CD14-positive monocyte (primary cell): ENCODE results near the gene ZNF488. TPM values are rescaled to one million over a fixed set of nuclear protein-coding genes. Genes with fewer than 3 reads are reported as not detected.

Experiments
- DNase-seq, 3 donors: peaks; one replicate each; pipeline ENCODE4 v3.0.0-alpha.2; 2011 to 2022
- H2AFZ ChIP-seq: 2 replicates; pipeline ENCODE4 v1.6.0; 2012; ENCODE audit warnings: mild to moderate bottlenecking, low read depth, low read length, inconsistent platforms; ENCODE audit not compliant: insufficient read depth, poor library complexity, severe bottlenecking
- H3K27ac ChIP-seq, 2 donors: 1 replicate in 1 of 2; 2 replicates in 1 of 2; pipeline ENCODE4 v1.5.1; 2012 to 2013; ENCODE audit warnings: low read length in 2 of 2, control low read depth in 1 of 2, inconsistent platforms in 1 of 2, low read depth in 1 of 2, mild to moderate bottlenecking in 1 of 2
- H3K27me3 ChIP-seq, 2 donors: one replicate each; pipeline versions ENCODE4 v1.6.0 to v1.6.1; 2011 to 2013; ENCODE audit warnings: low read length in 2 of 2; ENCODE audit not compliant: control insufficient read depth in 2 of 2, insufficient read depth in 2 of 2
- H3K36me3 ChIP-seq, 2 donors: replicated peaks in 1 of 2; 1 replicate in 1 of 2; 2 replicates in 1 of 2; pipeline versions ENCODE4 v1.5.1 to v1.6.1; 2012 to 2013; ENCODE audit warnings: low read length in 2 of 2, control low read depth in 1 of 2, inconsistent platforms in 1 of 2, mild to moderate bottlenecking in 1 of 2; ENCODE audit not compliant: insufficient read depth in 2 of 2, control insufficient read depth in 1 of 2
- H3K4me1 ChIP-seq, 2 donors: 1 replicate in 1 of 2; 2 replicates in 1 of 2; pipeline versions ENCODE4 v1.5.1 to v1.6.1; 2012 to 2013; ENCODE audit warnings: low read length in 2 of 2, control low read depth in 1 of 2, inconsistent platforms in 1 of 2, mild to moderate bottlenecking in 1 of 2, moderate library complexity in 1 of 2; ENCODE audit not compliant: insufficient read depth in 2 of 2, control insufficient read depth in 1 of 2
- H3K4me2 ChIP-seq: replicated peaks from 2 replicates; pipeline ENCODE3; 2012; ENCODE audit warnings: low read length, moderate library complexity, mild to moderate bottlenecking; ENCODE audit not compliant: poor library complexity, severe bottlenecking; ENCODE audit errors: extremely low read depth
- H3K4me3 ChIP-seq, 3 experiments: fragments of 200-600 bp in 1 of 3; sonication (generic) in 1 of 3; replicated peaks in 1 of 3; 1 replicate in 2 of 3; 2 replicates in 1 of 3; pipeline ENCODE4 v1.5.1; 2011 to 2013; ENCODE audit warnings: low read length in 3 of 3, mild to moderate bottlenecking in 3 of 3, control low read depth in 2 of 3, low read depth in 2 of 3, inconsistent platforms in 1 of 3, moderate library complexity in 1 of 3
- H3K79me2 ChIP-seq: 2 replicates; pipeline ENCODE4 v1.6.0; 2012; ENCODE audit warnings: mild to moderate bottlenecking, control low read depth, inconsistent platforms, low read length, moderate library complexity; ENCODE audit not compliant: insufficient read depth
- H3K9ac ChIP-seq: 2 replicates; pipeline ENCODE4 v1.6.0; 2017; ENCODE audit warnings: low read length, mild to moderate bottlenecking; ENCODE audit not compliant: insufficient read depth, poor library complexity, severe bottlenecking
- H3K9me3 ChIP-seq, 2 donors: replicated peaks in 1 of 2; 1 replicate in 1 of 2; 2 replicates in 1 of 2; pipeline versions ENCODE4 v1.5.1 to v1.6.1; 2012 to 2013; ENCODE audit warnings: low read length in 2 of 2, control low read depth in 1 of 2; ENCODE audit not compliant: control insufficient read depth in 1 of 2, insufficient read depth in 1 of 2
- H4K20me1 ChIP-seq: 2 replicates; pipeline ENCODE4 v1.6.0; 2012; ENCODE audit warnings: mild to moderate bottlenecking, low read length, control low read depth, moderate library complexity; ENCODE audit not compliant: insufficient read depth
- H3K27ac Mint-ChIP-seq, 7 donors: one replicate each; pipeline ENCODE4 v1.8.0; 2020; ENCODE audit warnings: mild to moderate bottlenecking in 7 of 7, mixed read lengths in 7 of 7, moderate library complexity in 6 of 7, inconsistent platforms in 2 of 7
- H3K27me3 Mint-ChIP-seq, 3 donors: one replicate each; pipeline ENCODE4 v1.8.0; 2021 to 2022; ENCODE audit warnings: low read depth in 3 of 3, mild to moderate bottlenecking in 3 of 3, mixed read lengths in 3 of 3, moderate library complexity in 3 of 3, inconsistent platforms in 1 of 3
- H3K36me3 Mint-ChIP-seq, 2 donors: one replicate each; pipeline ENCODE4 v1.8.0; 2020; ENCODE audit warnings: mixed read lengths in 2 of 2, inconsistent platforms in 1 of 2, mild to moderate bottlenecking in 1 of 2
- H3K4me1 Mint-ChIP-seq: one replicate; pipeline ENCODE4 v1.8.0; 2020; ENCODE audit warnings: mild to moderate bottlenecking, mixed read lengths
- H3K4me3 Mint-ChIP-seq, 2 donors: one replicate each; pipeline ENCODE4 v1.8.0; 2020; ENCODE audit warnings: mild to moderate bottlenecking in 2 of 2, mixed read lengths in 2 of 2, moderate library complexity in 1 of 2
- H3K9me3 Mint-ChIP-seq, 7 donors: one replicate each; pipeline ENCODE4 v1.8.0; 2020 to 2022; ENCODE audit warnings: mixed read lengths in 7 of 7, mild to moderate bottlenecking in 6 of 7, moderate library complexity in 6 of 7, inconsistent platforms in 2 of 7
- CTCF ChIP-seq: fragments of 200-600 bp; IDR thresholded peaks from one replicate; pipeline ENCODE4 v1.8.0; 2022; ENCODE audit warnings: antibody characterized with exemption, mild to moderate bottlenecking
- WGBS: methylation state at CpG from one replicate; pipeline ENCODE4 v1.1.5; 2013; ENCODE audit warnings: missing lambda C conversion rate; ENCODE audit not compliant: insufficient coverage; 5-methylcytosine and 5-hydroxymethylcytosine counted together
- intact Hi-C, 2 donors: fragments of 100-400 bp; cut with micrococcal nuclease; formaldehyde crosslinking; loops; one replicate each; pipeline versions ENCODE4 v1.15.0 to v1.15.1; 2023
- polyA plus RNA-seq, 3 donors: library from polyadenylated mRNA; depleted of rRNA in 1 of 3; unstranded in 2 of 3; stranded (reverse) in 1 of 3; fragments of 300-500 nt in 2 of 3; fragments of >200 nt in 1 of 3; fragmentation: Illumina TruSeq in 2 of 3; gene quantifications; 1 replicate in 2 of 3; 2 replicates in 1 of 3; pipeline ENCODE4 v1.2.3, GENCODE V29; 2012 to 2021

The ZNF488 gene
- polyA plus RNA-seq, 3 donors: not detected

- no peak overlapping the region for H2AFZ ChIP-seq
- WGBS: 100% methylated on average over 2 of the region's 7 CpGs
- no peak for DNase-seq
- no peaks in the 10 kb centered on the region for H3K27me3 ChIP-seq
- no peaks in the 10 kb centered on the region for H3K9me3 ChIP-seq
- peaks cover 0 to 2% (median 2%) of the 10 kb centered on the region in 3 donors for H3K27me3 Mint-ChIP-seq
- no peaks in the 10 kb centered on the region for H3K36me3 Mint-ChIP-seq
- H3K79me2 ChIP-seq: no peaks in the 10 kb centered on the region
- no peaks in the 10 kb centered on the region for H4K20me1 ChIP-seq
- no peak for TF ChIP-seq CTCF
- no peak overlapping the region for H3K4me3 Mint-ChIP-seq
- H3K4me1 ChIP-seq: no peaks in the 10 kb centered on the region
- H3K4me2 ChIP-seq: no peak overlapping the region
- no peak overlapping the region for H3K27ac ChIP-seq
- no peaks in the 10 kb centered on the region for H3K4me1 Mint-ChIP-seq
- H3K27ac Mint-ChIP-seq: no peak overlapping the region
- H3K9me3 Mint-ChIP-seq: peaks cover 0 to 3% (median 0%) of the 10 kb centered on the region in 7 donors
- intact Hi-C loops: no loop called here
- no peaks in the 10 kb centered on the region for H3K36me3 ChIP-seq
- H3K9ac ChIP-seq: no peak overlapping the region
- H3K4me3 ChIP-seq: no peak overlapping the region
Measured at GRCh38 chr10:47421057-47421952, 37.2 kb upstream of the ZNF488 start.

GRCh38 chr10:47420305-47421056 is 36.4 kb upstream of the ZNF488 start:
- no peaks in the 10 kb centered on the region for H4K20me1 ChIP-seq
- no peak overlapping the region for H3K27ac ChIP-seq
- no peaks in the 10 kb centered on the region for H3K36me3 Mint-ChIP-seq
- H3K36me3 ChIP-seq: no peaks in the 10 kb centered on the region
- no peak overlapping the region for H3K9ac ChIP-seq
- H3K9me3 Mint-ChIP-seq: no peaks in the 10 kb centered on the region
- H3K4me3 Mint-ChIP-seq: no peak overlapping the region
- DNase-seq: no peak
- intact Hi-C loops: no loop called here
- H3K27me3 Mint-ChIP-seq: peaks cover 0 to 2% (median 2%) of the 10 kb centered on the region in 3 donors
- H2AFZ ChIP-seq: no peak overlapping the region
- no peaks in the 10 kb centered on the region for H3K9me3 ChIP-seq
- no peaks in the 10 kb centered on the region for H3K4me1 ChIP-seq
- no peaks in the 10 kb centered on the region for H3K79me2 ChIP-seq
- WGBS: 98% methylated on average over 11 of the region's 14 CpGs
- no peaks in the 10 kb centered on the region for H3K4me1 Mint-ChIP-seq
- H3K4me2 ChIP-seq: no peak overlapping the region
- H3K4me3 ChIP-seq: no peak overlapping the region
- no peaks in the 10 kb centered on the region for H3K27me3 ChIP-seq
- TF ChIP-seq CTCF: no peak
- no peak overlapping the region for H3K27ac Mint-ChIP-seq
